Hepatic stellate cell (primary cell): ENCODE measurements around the gene CCDC32.
"Not testable (repeated sequence)": the region's sequence is repeated elsewhere in the genome, so short reads cannot be mapped to it uniquely, and the experiment has no call there.

Source experiments
- DNase-seq: peaks from one replicate; pipeline ENCODE4 v3.0.0; 2011; ENCODE audit warnings: low spot score

Gene CCDC32, protein sequence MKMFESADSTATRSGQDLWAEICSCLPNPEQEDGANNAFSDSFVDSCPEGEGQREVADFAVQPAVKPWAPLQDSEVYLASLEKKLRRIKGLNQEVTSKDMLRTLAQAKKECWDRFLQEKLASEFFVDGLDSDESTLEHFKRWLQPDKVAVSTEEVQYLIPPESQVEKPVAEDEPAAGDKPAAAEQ

DNA sequence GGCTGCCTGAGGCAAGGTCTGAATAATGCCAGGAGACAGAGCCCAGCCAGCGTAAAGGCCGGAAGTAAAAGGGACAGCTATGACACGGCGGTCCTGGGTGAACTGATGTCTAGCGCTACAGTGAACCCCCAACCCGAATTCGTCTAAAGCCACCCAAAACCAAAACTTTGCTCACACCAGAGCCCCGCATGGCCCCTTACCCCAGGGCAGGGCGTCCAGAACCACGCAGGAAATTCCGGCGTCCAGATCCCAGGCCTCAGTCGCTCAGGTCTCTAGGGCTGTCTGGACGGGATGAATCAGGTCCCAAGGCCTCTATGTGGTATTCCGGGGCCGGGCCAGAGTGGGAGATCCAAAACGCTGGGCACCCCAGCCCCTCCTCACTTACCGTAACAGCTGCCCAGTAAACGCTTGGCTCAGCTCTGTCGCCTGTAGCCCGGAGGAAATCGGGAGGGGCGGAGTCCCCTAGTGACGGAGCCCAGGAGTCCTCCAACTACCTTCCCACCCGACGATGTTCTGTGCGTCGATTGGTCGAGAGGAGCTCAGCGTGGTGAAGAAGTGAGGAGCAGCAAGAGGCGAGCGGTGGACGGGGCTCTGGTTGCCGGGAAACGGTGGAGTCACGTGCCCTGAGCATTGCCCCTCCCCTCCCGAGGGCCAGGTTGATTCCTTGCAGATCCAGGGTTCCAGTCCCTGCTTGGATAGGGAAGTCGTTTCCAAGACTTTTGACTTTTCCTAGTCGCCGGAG lies at the start of gene CCDC32:
CCDC32 (minus strand) TSS at position 452 of the 742 bp plus-strand sequence. CDS start 2,027 bp downstream, outside the sequence.
- peak; percentile 99 for DNase-seq

GRCh38 chr15:40613080-40613479 lies 48.2 kb upstream of the CCDC32 start:
- no peak for DNase-seq

GRCh38 chr15:40603935-40604334 lies 39.1 kb upstream of the CCDC32 start:
- DNase-seq = no peak

- no peak for DNase-seq
Observed at GRCh38 chr15:40600956-40601355, 36.1 kb upstream of the CCDC32 start.

GRCh38 chr15:40598672-40599071 lies 33.8 kb upstream of the CCDC32 start:
- no peak for DNase-seq

DNA sequence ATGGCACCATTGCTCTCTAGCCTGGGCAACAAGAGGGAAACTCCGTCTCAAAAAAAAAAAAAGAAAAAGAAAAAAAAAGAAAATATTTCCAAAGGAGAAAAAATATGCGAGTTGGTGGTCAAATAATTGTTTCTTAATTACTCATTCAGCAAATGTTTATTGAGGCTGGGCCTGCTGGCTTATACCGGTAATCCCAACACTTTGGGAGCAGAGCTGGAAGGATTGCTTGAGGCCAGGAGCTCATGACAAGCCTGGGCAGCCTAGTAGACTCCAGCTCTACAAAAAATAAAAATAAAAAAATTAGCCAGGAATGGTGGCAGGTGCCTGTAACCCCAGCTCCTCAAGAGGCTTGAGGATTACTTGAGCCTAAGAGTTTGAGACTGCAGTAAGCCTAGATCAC lies 33.3 kb upstream of the CCDC32 start:
- no peak for DNase-seq

DNA sequence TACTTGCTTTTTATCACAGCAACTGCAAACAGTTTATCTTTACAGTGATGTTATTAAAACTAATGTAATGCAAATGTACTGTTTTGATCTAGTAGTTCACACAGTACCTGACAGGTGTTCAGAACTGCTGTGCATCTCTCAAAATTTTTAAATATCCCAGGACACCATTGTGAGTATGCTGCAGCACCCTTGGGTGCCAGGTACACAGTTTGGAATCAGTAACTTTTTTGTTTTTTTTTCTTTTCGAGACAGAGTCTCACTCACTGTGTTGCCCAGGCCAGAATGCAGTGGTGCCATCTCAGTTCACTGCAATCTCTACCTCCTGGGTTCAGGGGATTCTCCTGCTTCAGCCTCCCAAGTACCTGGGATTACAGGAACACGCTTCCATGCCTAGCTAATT lies 32.2 kb upstream of the CCDC32 start:
- DNase-seq = no peak

DNA sequence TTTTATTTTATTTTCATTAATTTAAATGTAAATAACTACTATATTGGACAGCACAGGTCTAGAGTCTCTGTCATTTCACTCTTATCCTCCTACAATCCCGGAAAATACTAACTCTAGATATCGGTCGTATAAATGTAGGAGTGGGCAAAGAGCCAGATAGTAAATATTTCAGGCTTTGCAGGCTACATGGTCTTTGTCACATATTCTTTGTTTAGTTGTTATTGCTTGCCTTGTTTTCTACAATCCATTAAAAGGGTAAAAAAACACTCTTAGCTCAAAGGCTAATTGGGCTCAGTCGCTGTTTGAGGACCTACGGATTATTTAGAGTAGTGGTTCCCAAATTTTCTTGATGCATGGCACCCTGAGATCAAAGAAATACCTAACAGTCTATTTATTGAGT lies 30.9 kb upstream of the CCDC32 start:
- DNase-seq = no peak

GRCh38 chr15:40595219-40595618 lies 30.4 kb upstream of the CCDC32 start:
- DNase-seq = no peak

DNA sequence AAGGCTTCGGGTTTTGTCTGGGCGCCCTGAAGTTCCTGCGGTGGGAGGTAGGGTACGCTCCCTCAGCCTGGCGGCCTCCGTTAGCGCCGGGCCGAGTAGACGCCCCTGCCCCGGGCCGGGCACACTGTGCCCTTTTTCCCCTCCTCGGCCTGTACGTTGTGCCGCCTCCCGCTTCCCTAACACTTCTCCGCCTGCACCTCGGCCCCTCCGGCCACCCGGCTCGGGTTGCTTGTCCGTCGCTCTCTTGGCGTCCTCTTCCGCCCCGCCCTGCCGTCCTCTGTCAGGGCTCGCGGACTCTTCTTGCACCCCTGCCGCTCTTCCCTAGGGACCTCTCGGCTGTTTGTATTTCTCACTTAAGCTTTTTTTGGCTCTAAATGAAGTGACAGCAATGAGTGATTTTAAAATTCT lies 29.6 kb upstream of the CCDC32 start:
- peak; percentile 67 for DNase-seq

- DNase-seq = peak; percentile 84
Observed at GRCh38 chr15:40593588-40594428, 29.0 kb upstream of the CCDC32 start, which contains the start of gene KNL1. Gene KNL1, plus strand, starts transcription at chr15:40594249. Its CDS starts 8,683 bp downstream, at chr15:40602932.

- DNase-seq = no peak
Observed at GRCh38 chr15:40593165-40593564, 28.3 kb upstream of the CCDC32 start.

DNA sequence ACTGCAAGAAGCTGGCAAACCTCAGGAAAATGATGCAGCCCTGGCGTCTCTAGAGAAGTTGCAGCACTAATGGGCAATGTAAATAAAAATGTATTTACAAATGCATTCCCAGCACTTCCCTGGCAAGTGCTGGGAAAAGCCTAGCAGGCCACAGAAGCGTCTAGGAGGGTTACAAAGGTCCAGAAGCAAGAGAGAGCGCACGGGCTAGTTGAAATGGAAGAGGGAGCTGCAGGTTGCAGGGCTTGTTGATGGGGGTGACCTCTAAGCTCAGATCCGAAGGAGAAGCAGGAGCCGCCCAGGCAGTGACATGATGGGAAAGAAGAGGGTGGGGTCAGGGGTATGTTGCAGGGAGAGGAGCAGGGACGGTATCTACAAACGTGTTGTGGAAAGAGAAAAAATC lies 26.5 kb upstream of the CCDC32 start:
- no peak for DNase-seq

DNA sequence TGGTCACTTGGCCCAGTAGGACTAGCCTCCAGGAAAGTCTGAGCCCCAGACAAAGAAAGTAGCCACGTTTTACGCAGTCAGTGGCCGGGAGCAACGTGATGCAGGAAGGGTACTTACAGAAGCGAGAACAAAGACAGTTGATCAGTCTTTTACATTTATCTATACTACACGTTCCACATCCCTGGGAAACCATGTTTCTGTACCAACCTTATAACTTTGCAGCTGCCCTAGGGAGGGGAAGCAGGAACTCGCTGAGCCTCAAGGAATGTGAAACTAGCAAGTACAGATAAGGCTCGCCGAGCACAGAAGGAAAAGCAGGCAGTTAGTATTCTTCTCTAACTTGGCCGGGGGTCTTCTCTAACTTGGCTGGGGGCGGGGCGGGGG lies 25.8 kb upstream of the CCDC32 start:
- DNase-seq = no peak

- no peak for DNase-seq
Observed at GRCh38 chr15:40584191-40584590, 19.3 kb upstream of the CCDC32 start.

DNA sequence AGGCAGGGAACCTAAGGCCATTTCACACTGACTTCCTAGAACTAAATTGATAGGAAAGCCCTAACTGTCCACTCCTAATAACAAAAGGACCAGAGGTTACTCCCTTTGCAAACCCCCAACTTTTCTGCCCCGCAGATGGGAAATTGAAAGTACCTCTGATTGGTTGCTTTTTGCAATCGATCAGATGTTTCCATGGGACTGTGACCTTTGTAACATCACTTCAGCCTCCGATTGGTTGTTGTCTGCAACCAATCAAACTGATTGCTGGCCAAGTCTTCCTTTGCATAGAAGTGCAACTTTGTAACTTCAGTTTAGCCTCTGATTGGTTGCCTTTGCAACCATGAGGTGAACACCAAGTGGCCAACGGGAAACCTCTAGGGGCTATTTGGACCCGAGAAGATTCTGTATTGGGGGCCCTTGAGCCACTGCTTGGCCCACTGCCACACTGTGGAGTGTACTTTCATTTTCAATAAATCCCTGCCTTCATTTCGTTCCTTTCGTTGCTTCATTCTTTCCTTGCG lies 17.9 kb upstream of the CCDC32 start:
- peak; percentile 40 for DNase-seq

DNA sequence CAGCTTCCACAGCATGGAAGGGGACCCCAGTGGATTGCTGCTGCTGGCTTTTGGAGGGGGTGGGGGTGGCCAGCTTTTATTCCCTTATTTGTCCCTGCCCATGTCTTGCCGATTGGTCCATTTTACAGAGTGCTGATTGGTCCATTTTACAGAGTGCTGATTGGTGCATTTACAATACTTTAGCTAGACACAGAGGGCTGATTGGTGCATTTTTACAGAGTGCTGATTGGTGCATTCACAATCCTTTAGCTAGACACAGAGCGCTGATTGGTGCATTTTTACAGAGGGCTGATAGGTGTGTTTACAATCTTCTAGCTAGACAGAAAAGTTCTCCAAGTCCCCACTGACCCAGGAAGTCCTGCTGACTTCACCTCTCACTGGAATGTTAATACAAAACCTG lies 17.0 kb upstream of the CCDC32 start:
- not testable (repeated sequence) for DNase-seq

DNA sequence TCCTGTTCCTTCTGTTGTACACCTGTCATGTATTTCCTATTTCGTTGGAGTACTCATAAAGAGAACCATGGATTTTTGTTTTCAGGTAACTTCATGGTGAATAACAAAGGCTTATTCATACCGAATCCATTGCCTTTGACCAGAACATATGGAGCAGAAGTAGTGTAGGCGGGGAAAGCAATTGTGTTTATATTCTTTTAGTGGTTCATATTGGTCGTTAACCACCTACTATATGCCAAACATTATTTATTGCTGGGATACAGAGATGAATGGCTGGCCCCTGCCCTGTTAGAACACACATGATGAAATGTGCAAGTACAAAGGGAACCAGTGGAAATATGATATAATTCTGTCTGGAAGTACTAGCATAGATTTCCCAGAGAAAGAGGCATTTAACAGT lies 14.1 kb upstream of the CCDC32 start:
- DNase-seq = no peak

- not testable (repeated sequence) for DNase-seq
Observed at GRCh38 chr15:40576914-40577313, 12.1 kb upstream of the CCDC32 start.

DNA sequence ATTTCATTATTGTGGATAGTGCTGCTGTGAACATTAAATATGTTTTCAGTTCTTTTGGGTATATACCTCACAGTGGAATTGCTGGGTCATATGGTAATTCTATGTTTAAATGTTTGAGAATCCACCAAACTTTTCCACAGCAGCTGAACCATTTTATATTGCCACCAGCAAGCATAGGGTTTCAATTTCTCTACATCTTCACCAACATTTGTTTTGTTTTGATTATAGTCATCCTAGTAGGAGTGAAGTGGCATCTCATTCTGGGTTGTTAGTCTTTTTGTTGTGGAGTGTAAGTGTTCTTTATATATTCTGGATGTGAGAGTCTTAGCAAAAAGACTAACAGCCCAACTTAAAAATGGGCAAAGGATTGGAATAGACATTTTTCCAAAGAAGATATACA lies 10.3 kb upstream of the CCDC32 start:
- no peak for DNase-seq

GRCh38 chr15:40569129-40569953 lies 4.5 kb upstream of the CCDC32 start, which contains the start of gene RPUSD2:
Gene RPUSD2, plus strand, starts transcription at chr15:40569299. Its CDS starts 39 bp downstream, at chr15:40569338.
- DNase-seq = peak; percentile 97

GRCh38 chr15:40567111-40567510 lies 2.3 kb upstream of the CCDC32 start:
- DNase-seq = peak; percentile 16
